ENCODE measurements around the gene MED17. TPM values are rescaled to one million over a fixed set of nuclear protein-coding genes. Genes with fewer than 3 reads are reported as not detected.

The MED17 gene
- total and polyA plus RNA-seq, 10 of the 15 experiments (the other 5 are each of a cell fraction or from before 2014, with no cell fraction given), result 7.3 to 38.7 (median 28.3) TPM

DNA sequence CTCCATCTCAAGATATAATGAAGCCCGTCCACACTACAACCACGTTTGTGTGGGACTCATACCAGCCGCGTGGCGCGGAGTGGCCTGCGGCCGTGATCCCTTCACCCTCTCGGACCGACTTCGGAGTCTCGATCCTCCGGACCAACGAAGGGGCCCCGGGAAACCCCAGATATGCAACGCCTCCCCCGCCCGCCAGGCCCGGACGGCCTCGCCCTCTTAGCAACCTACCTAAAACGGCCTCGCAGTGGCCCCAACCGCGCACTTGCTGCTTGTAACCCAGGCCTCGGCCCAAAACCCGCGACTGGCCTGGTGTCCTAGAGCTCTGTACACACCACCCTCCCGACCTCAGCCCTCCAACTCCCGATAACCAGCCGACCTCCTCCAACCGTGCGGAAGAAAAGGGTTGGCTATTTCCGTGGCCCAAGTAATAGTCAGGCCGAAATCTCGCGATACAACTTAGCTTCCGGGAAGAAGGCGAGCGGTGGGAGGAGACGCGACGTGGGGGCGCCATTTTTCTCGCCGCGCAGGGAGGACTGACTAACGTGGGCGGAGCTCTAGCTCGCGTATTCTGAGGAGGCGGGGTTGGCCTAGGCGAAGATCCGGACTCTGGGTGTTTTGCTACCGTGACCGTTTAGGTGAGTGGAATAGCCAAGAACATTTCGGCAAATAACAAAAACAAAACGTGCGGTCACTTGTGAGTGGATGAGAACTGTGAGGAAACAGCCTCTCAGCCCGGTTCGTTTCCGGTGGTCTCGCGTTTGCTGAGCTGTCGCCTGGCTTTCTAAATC, 42.8 kb upstream of the MED17 start, which contains the start of the genes C11orf54 and TAF1D (continued):
- TF ChIP-seq, protein P1, sequence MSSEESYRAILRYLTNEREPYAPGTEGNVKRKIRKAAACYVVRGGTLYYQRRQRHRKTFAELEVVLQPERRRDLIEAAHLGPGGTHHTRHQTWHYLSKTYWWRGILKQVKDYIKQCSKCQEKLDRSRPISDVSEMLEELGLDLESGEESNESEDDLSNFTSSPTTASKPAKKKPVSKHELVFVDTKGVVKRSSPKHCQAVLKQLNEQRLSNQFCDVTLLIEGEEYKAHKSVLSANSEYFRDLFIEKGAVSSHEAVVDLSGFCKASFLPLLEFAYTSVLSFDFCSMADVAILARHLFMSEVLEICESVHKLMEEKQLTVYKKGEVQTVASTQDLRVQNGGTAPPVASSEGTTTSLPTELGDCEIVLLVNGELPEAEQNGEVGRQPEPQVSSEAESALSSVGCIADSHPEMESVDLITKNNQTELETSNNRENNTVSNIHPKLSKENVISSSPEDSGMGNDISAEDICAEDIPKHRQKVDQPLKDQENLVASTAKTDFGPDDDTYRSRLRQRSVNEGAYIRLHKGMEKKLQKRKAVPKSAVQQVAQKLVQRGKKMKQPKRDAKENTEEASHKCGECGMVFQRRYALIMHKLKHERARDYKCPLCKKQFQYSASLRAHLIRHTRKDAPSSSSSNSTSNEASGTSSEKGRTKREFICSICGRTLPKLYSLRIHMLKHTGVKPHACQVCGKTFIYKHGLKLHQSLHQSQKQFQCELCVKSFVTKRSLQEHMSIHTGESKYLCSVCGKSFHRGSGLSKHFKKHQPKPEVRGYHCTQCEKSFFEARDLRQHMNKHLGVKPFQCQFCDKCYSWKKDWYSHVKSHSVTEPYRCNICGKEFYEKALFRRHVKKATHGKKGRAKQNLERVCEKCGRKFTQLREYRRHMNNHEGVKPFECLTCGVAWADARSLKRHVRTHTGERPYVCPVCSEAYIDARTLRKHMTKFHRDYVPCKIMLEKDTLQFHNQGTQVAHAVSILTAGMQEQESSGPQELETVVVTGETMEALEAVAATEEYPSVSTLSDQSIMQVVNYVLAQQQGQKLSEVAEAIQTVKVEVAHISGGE (CRISPR knock-in tag; IDR thresholded peaks at IDR 0.05), result no peak
- TF ChIP-seq, protein P2, sequence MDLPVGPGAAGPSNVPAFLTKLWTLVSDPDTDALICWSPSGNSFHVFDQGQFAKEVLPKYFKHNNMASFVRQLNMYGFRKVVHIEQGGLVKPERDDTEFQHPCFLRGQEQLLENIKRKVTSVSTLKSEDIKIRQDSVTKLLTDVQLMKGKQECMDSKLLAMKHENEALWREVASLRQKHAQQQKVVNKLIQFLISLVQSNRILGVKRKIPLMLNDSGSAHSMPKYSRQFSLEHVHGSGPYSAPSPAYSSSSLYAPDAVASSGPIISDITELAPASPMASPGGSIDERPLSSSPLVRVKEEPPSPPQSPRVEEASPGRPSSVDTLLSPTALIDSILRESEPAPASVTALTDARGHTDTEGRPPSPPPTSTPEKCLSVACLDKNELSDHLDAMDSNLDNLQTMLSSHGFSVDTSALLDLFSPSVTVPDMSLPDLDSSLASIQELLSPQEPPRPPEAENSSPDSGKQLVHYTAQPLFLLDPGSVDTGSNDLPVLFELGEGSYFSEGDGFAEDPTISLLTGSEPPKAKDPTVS (IDR thresholded peaks at IDR 0.05; ENCODE audit: low read depth, low read length), result no peak
- TF ChIP-seq MTA2 (IDR thresholded peaks at IDR 0.05; ENCODE audit: low read depth) (peak; percentile 30; the same call in 1 of the 2 replicates), NRF1 (conservative IDR thresholded peaks at IDR 0.05; ENCODE audit: low read depth, low read length) (no peak), NR2F1 (conservative IDR thresholded peaks at IDR 0.05) (no peak; the same call in 1 of the 2 replicates), TCF7 (IDR thresholded peaks at IDR 0.05; ENCODE audit: borderline replicate concordance) (no peak), SRF (IDR thresholded peaks at IDR 0.05; ENCODE audit: low read depth in 2 of 2, low read length in 2 of 2) (0 out of 4 replicates have a peak, but pooled peaks of 1 of the 2 experiments have one; percentile 32), BACH1 (IDR thresholded peaks at IDR 0.05; ENCODE audit: borderline replicate concordance) (0 out of 2 replicates have a peak, but pooled peaks have one; percentile 77), IRF4 (IDR thresholded peaks at IDR 0.05; ENCODE audit: low read depth, low read length) (no peak; the same call in none of the 2 replicates)
- TF ChIP-seq, protein P3, sequence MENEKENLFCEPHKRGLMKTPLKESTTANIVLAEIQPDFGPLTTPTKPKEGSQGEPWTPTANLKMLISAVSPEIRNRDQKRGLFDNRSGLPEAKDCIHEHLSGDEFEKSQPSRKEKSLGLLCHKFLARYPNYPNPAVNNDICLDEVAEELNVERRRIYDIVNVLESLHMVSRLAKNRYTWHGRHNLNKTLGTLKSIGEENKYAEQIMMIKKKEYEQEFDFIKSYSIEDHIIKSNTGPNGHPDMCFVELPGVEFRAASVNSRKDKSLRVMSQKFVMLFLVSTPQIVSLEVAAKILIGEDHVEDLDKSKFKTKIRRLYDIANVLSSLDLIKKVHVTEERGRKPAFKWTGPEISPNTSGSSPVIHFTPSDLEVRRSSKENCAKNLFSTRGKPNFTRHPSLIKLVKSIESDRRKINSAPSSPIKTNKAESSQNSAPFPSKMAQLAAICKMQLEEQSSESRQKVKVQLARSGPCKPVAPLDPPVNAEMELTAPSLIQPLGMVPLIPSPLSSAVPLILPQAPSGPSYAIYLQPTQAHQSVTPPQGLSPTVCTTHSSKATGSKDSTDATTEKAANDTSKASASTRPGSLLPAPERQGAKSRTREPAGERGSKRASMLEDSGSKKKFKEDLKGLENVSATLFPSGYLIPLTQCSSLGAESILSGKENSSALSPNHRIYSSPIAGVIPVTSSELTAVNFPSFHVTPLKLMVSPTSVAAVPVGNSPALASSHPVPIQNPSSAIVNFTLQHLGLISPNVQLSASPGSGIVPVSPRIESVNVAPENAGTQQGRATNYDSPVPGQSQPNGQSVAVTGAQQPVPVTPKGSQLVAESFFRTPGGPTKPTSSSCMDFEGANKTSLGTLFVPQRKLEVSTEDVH (IDR thresholded peaks at IDR 0.05; ENCODE audit: low read depth, partially characterized antibody), result peak; percentile 16
- TF ChIP-seq, protein P4, sequence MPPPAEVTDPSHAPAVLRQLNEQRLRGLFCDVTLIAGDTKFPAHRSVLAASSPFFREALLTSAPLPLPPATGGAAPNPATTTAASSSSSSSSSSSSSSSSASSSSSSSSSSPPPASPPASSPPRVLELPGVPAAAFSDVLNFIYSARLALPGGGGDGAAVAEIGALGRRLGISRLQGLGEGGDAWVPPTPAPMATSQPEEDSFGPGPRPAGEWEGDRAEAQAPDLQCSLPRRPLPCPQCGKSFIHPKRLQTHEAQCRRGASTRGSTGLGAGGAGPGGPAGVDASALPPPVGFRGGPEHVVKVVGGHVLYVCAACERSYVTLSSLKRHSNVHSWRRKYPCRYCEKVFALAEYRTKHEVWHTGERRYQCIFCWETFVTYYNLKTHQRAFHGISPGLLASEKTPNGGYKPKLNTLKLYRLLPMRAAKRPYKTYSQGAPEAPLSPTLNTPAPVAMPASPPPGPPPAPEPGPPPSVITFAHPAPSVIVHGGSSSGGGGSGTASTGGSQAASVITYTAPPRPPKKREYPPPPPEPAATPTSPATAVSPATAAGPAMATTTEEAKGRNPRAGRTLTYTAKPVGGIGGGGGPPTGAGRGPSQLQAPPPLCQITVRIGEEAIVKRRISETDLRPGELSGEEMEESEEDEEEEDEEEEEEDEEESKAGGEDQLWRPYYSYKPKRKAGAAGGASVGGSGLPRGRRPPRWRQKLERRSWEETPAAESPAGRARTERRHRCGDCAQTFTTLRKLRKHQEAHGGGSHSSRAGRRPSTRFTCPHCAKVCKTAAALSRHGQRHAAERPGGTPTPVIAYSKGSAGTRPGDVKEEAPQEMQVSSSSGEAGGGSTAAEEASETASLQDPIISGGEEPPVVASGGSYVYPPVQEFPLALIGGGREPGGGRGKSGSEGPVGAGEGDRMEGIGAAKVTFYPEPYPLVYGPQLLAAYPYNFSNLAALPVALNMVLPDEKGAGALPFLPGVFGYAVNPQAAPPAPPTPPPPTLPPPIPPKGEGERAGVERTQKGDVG (CRISPR knock-in tag; IDR thresholded peaks at IDR 0.05), result 0 out of 2 replicates have a peak, but pooled peaks have one; percentile 33
- TF ChIP-seq, protein P5, sequence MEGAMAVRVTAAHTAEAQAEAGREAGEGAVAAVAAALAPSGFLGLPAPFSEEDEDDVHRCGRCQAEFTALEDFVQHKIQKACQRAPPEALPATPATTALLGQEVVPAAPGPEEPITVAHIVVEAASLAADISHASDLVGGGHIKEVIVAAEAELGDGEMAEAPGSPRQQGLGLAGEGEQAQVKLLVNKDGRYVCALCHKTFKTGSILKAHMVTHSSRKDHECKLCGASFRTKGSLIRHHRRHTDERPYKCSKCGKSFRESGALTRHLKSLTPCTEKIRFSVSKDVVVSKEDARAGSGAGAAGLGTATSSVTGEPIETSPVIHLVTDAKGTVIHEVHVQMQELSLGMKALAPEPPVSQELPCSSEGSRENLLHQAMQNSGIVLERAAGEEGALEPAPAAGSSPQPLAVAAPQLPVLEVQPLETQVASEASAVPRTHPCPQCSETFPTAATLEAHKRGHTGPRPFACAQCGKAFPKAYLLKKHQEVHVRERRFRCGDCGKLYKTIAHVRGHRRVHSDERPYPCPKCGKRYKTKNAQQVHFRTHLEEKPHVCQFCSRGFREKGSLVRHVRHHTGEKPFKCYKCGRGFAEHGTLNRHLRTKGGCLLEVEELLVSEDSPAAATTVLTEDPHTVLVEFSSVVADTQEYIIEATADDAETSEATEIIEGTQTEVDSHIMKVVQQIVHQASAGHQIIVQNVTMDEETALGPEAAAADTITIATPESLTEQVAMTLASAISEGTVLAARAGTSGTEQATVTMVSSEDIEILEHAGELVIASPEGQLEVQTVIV (IDR thresholded peaks at IDR 0.05; ENCODE audit: borderline replicate concordance, partially characterized antibody), result no peak

Measured in GM12878 (cell line).